ENCODE results near the gene STXBP2. TPM values are rescaled to one million over a fixed set of nuclear protein-coding genes. Genes with fewer than 3 reads are reported as not detected.

The STXBP2 gene
- total RNA-seq, 1 donor from 2014 or later = 215 TPM

- no peak for DNase-seq (ENCODE audit: low spot score)
These were observed 43.1 kb downstream of the STXBP2 start for GRCh38 chr19:7679771-7680605.

GRCh38 chr19:7680606-7681339, 43.9 kb downstream of the STXBP2 start, which contains the start of gene TRAPPC5:
Gene TRAPPC5 (plus strand): TSS chr19:7680833. CDS start chr19:7682254, 1,421 bp downstream.
- peak; percentile 91 for DNase-seq (ENCODE audit: low spot score)

GRCh38 chr19:7681340-7682174, 44.6 kb downstream of the STXBP2 start:
- peak; percentile 82 for DNase-seq (ENCODE audit: low spot score)

- DNase-seq (ENCODE audit: low spot score) = no peak
These were observed 45.4 kb downstream of the STXBP2 start for GRCh38 chr19:7682175-7682855.

DNA sequence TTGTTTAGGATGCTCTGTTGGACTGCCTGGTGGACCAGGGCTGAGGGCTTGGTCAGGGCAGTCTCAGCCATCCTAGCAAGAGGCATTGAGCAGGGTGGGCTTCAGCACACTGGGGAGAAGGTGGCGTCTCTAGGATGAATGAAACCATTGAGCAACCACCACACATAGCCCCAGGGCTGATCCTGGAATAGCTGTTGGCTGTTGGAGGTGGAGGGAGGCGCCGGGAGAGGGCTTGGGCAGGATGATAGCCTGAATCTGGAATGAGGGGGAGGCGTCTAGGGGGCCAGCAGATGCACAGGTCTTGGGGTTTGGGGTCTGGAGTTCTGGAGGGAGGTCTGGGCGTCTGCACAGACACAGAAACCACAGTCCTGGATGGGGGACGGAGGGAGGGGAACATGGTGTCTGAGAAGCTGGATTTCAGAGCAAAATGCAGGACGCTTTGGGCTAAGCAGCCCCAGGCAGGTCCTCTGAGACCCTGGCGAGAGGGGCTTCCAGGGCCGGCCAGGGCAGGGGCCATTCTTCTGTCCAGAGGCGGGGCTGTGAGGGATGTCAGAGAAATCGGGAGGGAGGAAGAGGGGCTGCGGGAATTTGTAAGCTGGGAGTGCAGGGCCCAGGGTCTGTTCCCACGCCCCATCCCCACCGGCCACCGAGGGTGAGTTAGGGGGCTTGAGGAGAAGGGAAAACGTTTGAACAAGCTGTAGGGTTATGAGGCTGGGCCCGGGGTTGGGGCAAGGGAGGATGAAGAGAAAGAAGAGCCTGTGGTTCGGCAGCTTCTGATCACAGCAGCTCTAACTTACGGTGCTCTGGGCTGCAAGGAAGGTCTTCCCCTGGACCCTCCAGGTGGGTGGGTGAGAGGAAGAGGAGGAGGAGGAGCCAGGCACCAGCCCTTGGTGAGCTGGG, 48.9 kb downstream of the STXBP2 start:
- DNase-seq (ENCODE audit: low spot score) = no peak

DNA sequence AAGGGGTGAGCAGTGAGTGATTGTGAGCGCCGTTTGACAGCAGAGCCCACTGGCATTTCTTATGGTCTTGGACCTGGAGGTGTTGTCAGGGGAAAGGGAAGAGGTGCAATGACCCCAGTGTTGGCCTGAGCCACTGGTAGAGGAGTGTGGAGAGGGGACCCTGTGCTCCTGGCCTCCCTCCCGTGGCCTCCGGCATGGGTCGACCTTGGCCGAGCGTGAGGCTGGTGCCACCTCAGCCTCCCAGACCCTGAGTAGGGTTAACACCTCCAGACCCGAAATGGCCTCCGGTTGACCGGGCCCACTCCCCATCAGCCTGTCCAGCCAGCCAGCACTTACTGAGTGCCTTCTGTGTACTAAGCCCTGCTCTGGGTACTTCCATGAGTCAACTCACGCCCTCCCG, 50.3 kb downstream of the STXBP2 start:
- no peak for DNase-seq (ENCODE audit: low spot score)

GRCh38 chr19:7689165-7689564, 52.3 kb downstream of the STXBP2 start:
- no peak for DNase-seq (ENCODE audit: low spot score)

GRCh38 chr19:7690779-7691258, 53.9 kb downstream of the STXBP2 start:
- no peak for DNase-seq (ENCODE audit: low spot score)

DNA sequence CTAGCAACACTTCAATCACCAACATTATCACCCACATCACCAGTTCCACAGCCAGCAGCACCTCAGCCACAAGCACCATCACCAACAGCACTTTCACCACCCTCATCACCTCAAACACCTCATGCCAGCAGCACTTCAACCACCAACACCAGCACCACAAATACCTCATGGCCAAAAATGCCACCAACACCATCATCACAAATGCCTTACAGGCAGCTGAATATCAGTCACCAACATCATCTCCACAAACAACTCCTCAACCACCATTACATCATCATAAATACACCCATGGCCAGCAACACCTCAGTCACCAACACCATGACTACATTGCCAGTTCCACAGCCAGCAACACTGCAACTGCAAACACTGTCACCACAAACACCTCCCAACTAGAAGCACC, 54.6 kb downstream of the STXBP2 start:
- DNase-seq (ENCODE audit: low spot score) = no peak

DNA sequence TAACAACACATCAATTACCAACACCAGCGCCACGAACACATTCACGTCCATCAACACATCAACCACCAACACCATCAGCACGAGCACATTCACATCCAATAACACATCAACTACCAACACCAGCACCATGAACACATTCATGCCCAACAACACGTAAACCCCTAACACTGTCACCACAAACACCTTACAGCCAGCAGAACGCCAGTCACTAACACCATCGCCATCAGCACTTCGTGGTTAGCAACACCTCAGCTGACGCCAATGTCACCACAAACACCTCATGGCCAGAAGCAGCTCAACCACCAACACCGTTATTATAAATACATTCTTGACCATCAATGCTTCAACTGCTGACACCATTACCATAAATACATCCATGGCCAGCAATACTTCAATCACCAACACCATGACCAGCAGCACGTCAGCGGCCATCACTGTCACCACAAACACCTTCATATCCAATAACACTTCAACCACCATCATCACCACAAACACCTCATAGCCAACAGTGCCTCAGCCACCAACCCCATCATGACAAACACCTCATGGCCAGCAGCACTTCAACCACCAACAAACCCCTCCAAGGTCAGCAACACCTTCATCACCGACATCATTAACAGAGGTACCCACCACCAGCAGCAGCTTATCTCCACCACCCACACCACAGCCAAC, 55.6 kb downstream of the STXBP2 start:
- DNase-seq (ENCODE audit: low spot score) = no peak

DNA sequence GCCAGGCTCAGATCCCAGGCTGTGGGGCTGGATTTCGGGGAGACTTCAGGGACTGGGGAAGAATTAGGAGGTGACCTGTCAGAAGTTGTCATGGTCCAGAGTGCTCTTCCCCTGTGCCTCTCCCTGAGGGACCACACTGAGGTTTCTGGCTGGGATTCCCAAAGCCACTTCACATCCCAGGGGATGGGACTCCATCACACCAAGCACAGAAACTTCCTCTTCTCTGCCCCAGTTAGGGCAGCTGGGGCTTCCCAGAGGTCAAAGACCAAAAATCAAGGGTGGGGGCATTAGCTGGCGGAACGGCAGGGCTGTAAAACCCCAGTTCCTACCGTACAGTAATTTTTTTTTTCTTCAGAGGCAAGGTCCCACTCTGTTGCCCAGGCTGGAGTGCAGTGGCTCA, 57.6 kb downstream of the STXBP2 start:
- DNase-seq (ENCODE audit: low spot score) = no peak

Other genes with a start within 250 kb of the STXBP2 start
- gene PEX11G, start 148.1 kb upstream of the STXBP2 start, total RNA-seq = 8.2 TPM
- gene ZNF358, start 121.0 kb upstream of the STXBP2 start, total RNA-seq = 87.6 TPM
- 30.0 TPM for gene MCOLN1, start 114.5 kb upstream of the STXBP2 start, total RNA-seq
- 157 TPM for gene PNPLA6, start 101.4 kb upstream of the STXBP2 start, total RNA-seq
- 61.3 TPM for gene CAMSAP3, start 41.2 kb upstream of the STXBP2 start, total RNA-seq
- 45.8 TPM for gene XAB2, start 7.6 kb upstream of the STXBP2 start, total RNA-seq
- 121 TPM for gene PET100, start 7.3 kb upstream of the STXBP2 start, total RNA-seq
- 4.7 TPM for gene PCP2, start 3.4 kb upstream of the STXBP2 start, total RNA-seq
- not detected for gene RETN, start 31.9 kb downstream of the STXBP2 start, total RNA-seq
- 0.14 TPM for gene MCEMP1, start 40.0 kb downstream of the STXBP2 start, total RNA-seq
- 115 TPM for gene TRAPPC5, start 43.7 kb downstream of the STXBP2 start, total RNA-seq
- 0.86 TPM for gene FCER2, start 65.0 kb downstream of the STXBP2 start, total RNA-seq
- gene CLEC4G, start 95.0 kb downstream of the STXBP2 start, total RNA-seq = 0.83 TPM
- gene CD209, start 110.4 kb downstream of the STXBP2 start, total RNA-seq = 7.5 TPM
- gene CLEC4M, start 126.1 kb downstream of the STXBP2 start, total RNA-seq = not detected
- 23.4 TPM for gene EVI5L, start 193.1 kb downstream of the STXBP2 start, total RNA-seq
- gene PRR36, start 237.3 kb downstream of the STXBP2 start, total RNA-seq = 1.6 TPM

Data from mucosa of gallbladder (tissue), 1 donor.